GM19099 (cell line): Measurements from ENCODE around the gene LRRC41.
A peak's percentile ranks its signal among the peaks of the same experiment; 100 is the strongest.

ENCODE experiments used
- POLR2A ChIP-seq: IDR thresholded peaks from 3 replicates; pipeline ENCODE4 v1.6.1; 2011; ENCODE audit warnings: low read depth; ENCODE audit not compliant: insufficient read length; ENCODE audit errors: extremely low read depth

Gene LRRC41

GRCh38 chr1:46303038-46303871, at the start of gene LRRC41, which contains the start of gene UQCRH:
Gene LRRC41, minus strand, starts transcription at chr1:46303616. Its CDS starts 294 bp downstream, at chr1:46303322.
Gene UQCRH, plus strand, starts transcription at chr1:46303698. Its CDS starts 69 bp downstream, at chr1:46303767.
- peak; percentile 74 for TF ChIP-seq POLR2A

GRCh38 chr1:46352363-46352762, 48.9 kb upstream of the LRRC41 start:
- TF ChIP-seq POLR2A: no peak

GRCh38 chr1:46345281-46345680, 41.9 kb upstream of the LRRC41 start:
- TF ChIP-seq POLR2A: no peak

GRCh38 chr1:46344481-46344880, 41.1 kb upstream of the LRRC41 start:
- TF ChIP-seq POLR2A: no peak

GRCh38 chr1:46343705-46344104, 40.3 kb upstream of the LRRC41 start:
- TF ChIP-seq POLR2A: no peak

GRCh38 chr1:46343351-46343695, 39.9 kb upstream of the LRRC41 start:
- TF ChIP-seq POLR2A: no peak

- TF ChIP-seq POLR2A: no peak
Measured at GRCh38 chr1:46342677-46343350, 39.4 kb upstream of the LRRC41 start.

GRCh38 chr1:46342084-46342656, 38.8 kb upstream of the LRRC41 start:
- TF ChIP-seq POLR2A: no peak

- TF ChIP-seq POLR2A: no peak
Measured at GRCh38 chr1:46341222-46342083, 38.0 kb upstream of the LRRC41 start.

GRCh38 chr1:46340404-46341221, 37.2 kb upstream of the LRRC41 start, which contains the start of gene NSUN4:
Gene NSUN4, plus strand, starts transcription at chr1:46340807. Its CDS starts 20 bp downstream, at chr1:46340827.
- peak; percentile 80 for TF ChIP-seq POLR2A

- TF ChIP-seq POLR2A: no peak
Measured at GRCh38 chr1:46335081-46335480, 31.7 kb upstream of the LRRC41 start.

GRCh38 chr1:46334030-46334384, 30.6 kb upstream of the LRRC41 start:
- TF ChIP-seq POLR2A: peak; percentile 45

GRCh38 chr1:46333300-46334029, 30.0 kb upstream of the LRRC41 start:
- peak; percentile 88 for TF ChIP-seq POLR2A

GRCh38 chr1:46331786-46332540, 28.5 kb upstream of the LRRC41 start:
- peak; percentile 35 for TF ChIP-seq POLR2A
